Stimulated activated CD4-positive, alpha-beta T cell treated with anti-CD3 and anti-CD28 coated beads, Interleukin-15, amount 100 ng/mL, for 1 hour (primary cell): ENCODE data around the gene ABCG1.

ENCODE experiments used
- DNase-seq, 2 donors: peaks; one replicate each; pipeline ENCODE4 v3.0.0-alpha.2; 2020; ENCODE audit warnings: low read depth in 1 of 2, low spot score in 1 of 2

The ABCG1 gene

DNA sequence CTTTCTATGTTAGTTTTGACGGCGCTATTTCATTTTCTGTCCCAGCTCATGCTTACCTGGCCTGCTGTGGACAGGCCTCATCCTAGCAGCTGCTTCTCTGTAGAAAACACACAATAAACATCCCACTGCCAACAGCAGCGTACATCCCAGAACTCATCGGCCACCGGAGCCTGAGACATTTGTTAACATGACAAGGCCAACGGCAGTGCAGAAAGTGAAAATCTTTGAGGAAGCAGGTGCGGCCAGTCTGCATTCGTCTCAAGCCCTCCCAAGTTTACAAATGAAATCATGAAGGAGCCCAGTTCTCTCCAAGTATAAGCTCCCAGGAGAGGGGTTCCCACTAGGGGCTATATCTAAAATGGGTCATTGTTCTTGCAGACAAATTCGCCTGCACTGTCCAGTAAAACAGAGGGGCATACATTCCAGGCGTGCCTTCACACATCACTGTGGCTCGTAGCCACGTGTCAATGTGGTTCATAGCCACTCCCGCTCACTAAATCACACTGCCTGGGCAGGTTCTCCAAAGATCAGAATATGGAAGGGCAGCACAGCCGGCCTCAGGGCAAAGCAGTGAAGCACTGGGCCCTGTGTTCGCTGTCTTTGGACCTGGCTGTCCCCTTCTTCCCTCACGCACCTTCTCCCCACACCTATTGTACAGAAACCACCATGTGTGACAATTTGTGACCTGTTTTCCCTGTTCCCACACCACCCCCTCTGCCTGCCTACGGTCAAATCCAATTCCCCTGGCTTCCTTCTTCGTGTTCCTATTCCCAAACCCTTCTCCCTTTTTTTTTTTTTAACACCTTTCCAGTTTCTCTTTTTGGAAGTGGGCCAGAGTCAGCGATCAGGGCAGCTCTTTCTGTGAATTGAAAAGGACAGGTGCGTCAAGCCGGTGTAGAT, 27.0 kb upstream of the ABCG1 start:
- no peak for DNase-seq

DNA sequence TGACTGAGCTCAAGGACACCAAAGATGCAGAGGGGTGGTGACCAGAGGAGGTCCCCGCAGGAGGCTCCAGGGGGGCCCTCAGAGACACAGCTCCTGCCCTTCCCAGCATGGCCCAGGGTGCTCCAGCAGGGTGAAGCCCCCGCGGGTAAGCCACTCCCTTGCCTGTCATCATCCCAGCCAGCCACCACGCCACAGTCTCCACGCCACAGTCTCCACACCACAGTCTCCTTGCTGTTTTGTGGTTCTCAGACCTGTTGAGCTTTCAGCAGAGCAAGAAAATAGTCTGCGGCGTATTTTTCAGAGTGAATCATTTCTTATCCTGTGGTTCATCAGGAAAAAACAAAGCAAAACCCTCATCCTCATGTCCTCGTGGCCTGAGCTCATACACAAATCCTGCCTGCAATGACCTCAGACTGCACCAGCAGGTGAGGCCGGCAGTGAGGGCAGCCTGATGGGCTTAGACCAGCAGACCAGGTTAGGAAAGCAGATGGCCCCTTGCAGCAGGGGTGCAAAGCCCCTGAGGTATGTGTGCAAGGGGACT, 25.7 kb upstream of the ABCG1 start:
- DNase-seq = peak in 1 of 2 donors; percentile 38

DNA sequence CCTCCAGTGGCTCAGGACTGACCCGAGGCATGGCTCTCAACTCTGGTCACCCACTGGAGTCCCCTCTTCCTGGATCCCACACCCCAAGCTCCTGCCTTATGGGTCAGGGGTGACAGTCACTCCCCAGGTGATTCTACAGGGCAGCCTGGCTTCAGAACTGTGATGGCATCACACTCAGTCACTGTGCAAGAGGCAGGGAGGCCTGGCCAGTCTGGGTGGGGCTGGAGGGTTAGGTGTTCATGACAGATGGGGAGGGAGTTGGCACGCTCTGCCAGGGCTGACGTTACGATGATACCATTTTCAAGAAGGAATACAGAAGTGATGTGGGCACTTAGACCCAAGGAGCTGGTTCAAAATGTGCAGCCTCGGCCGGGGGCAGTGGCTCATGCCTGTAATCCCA, 25.2 kb upstream of the ABCG1 start:
- DNase-seq = no peak

DNA sequence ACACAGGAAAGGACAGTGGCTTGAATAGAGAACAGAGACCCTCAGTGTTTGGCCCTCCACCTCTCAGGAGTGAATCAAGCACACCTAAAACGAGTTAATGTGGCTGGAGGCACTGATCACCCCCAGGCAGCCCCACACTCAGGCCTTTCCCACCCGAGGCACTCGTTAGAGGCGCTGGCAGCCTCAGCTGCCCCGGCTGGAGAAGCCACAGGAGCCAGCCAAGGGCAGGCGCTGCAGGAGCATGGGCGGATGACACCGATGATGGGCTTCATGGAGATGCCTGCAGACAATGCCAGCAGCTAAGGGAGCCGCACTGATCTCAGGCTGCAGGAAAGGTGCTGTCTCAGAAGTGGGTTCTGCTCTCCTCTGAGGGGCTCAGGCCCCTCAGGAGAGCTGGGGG, 24.1 kb upstream of the ABCG1 start:
- no peak for DNase-seq

DNA sequence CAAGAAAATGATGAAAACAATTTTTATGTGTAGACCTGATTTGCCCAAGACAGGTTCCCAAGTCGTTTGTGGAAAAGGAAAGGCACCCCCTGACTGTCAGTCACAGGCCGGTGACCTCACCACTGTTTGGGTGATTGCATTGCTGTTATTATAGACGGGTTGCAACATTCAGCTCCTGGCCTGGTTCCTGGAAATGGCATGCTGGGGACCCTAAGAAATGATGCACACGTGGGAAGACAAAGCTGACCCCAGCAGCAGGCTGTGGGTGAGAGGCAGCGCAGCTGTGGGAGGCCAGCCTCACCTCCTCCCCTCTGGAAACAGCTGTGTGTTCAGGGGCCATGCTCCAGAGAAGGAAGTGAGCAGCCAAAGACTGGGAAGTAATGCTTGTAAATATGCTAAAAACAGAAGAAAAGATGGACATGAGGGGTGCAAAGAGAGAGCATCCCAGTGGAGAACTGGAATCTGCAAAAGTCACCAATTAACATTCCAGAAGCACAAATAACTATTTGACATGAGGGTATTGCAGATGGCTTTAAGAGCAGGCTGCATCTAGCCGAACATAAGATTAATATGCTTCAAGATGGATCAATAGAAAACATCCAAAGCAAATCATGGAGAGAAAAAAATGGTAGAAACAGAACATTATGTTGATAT, 23.4 kb upstream of the ABCG1 start:
- no peak for DNase-seq

DNA sequence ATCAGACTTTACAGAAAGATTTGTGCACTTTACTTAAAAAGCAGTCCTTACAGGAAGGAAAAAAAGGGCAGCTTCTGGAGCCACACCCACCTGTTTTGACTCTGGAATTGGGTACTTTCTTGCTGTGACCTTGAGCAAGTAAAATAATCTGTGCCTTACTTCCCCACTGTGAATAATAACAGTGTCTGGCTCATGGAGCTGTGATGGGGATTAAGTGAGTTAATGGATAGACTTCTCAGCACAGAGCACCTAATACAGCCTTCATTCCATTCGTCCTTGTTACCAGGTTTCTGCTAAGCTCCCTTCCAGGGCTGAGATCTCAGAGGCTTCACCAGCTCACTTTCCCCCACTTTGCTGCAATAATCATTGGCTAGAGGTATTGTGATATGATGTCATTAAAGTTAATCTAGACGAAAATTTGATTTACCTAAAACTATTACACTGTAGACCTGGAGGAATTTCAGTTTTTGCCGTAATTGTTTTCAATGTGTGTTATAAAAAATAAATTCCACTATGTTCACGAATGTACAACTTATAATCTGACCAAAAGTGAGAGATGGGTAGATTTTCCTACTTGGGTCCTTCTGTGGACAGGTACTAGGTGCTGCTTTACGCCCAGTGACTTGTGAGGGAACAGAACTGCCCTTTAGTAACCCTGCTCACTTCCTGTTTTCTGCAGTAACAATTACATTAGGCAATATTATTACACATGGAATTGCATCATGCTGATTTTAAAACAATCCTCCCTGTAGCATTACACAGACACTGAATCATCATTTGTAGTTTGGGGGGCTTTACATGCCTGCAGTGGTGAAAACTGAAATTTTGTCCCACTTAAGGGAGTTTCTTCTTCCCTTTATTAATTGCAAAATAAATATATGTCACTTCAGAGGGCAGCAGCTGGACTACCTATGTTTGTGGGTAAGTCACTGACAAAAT, 19.7 kb upstream of the ABCG1 start:
- DNase-seq = no peak

DNA sequence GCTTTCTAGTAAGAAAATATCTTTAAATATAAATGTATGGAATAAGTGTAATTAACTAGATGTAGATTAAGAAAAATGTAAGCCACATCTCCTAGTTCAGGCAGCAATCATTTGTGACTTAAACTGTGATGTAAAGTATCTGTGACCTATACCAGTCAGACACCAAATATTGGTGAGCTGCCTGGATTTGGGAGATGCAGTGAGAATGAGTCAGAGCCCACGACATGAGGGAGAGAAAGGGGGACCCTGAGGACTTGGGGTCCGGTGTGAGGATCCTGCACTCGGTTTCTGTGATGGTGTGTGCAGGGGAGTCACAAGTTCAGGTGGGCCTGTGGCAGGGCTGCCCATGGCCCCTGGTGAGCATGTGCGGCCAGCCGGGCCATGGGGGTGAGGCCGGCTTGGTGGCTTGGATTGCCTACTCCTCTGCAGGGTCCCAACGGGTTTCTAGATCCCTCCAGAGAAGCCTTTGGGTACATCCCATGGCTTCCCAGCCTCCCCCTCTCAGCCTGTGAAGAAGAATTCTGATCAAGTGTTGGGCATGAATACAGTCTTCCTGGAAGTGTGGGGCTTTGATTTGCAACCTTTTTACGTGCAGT, 19.0 kb upstream of the ABCG1 start:
- DNase-seq = no peak

DNA sequence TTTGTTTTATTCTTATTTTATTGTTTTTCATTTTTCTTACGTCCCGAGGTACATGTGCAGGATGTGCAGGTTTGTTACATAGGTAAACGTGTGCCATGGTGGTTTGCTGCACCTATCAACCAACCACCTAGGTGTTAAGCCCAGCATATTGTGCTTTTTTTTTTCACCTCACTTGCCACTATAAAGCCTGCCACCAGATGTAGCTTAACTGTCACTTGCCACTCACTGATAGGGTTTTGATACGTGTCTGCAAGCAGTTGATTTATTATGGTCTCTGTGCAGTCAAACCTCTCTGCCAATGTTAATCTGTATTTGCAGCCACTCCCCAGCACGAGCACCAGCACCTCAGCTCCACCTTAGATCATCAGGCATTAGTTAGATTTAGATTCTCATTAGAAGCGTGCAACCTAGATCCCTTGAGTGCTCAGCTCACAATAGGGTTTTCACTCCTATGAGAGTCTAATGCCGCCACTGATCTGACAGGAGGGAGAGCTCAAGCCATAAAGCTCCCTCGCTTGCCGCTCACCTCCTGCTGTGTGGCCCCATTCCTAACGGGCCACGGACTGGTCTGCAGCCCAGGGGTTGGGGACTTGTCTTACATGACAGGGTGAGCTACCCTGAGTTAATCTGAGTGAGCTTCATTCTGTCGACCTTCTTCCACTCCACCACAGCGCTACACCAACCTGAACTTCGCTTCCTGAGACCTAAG, 17.9 kb upstream of the ABCG1 start:
- DNase-seq = no peak

DNA sequence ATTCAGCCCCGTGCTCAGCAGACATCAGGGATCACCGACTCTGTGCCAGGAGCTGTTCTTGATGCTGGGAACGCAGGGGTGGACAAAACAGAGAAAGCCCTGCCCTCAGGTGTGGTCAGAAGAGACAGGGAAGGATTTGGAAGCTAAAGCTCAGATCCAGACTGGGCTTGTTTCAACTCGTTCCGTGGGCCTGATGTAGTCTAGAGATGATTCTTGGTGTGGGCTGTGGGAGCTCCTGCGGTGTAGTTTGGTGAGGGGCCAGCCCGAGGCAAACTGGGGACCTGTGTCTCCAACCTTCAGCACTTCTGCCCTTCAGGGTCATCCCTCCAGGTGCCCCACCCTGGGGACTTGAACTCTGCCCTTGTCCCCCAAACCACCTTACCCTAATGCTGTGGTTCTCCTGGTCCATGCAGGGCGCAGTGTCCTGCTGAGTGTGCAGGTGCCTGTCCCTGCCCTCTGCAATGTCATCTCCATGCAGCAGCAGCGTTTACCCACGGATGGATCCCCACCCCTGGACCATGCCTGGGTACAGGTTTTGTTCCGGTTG, 17.3 kb upstream of the ABCG1 start:
- DNase-seq = no peak

DNA sequence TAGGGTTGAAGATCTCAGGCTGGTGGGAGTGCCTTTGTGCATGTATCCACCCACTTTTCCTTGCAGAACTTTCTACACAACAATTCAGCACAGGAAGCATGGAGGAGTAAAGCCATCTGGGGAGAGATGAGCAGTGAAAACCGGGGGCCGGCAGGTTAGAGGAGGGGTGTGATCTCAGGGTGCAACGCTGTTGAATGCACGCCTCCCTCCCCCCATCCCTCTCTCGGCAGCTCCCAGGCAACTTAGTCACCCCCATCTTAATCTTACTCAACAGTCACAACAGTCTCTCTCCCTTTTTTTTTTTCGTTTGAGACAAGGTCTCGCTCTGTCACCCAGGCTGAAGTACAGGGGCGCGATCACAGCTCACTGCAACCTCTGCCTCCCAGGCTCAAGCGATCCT, 16.6 kb upstream of the ABCG1 start:
- no peak for DNase-seq

DNA sequence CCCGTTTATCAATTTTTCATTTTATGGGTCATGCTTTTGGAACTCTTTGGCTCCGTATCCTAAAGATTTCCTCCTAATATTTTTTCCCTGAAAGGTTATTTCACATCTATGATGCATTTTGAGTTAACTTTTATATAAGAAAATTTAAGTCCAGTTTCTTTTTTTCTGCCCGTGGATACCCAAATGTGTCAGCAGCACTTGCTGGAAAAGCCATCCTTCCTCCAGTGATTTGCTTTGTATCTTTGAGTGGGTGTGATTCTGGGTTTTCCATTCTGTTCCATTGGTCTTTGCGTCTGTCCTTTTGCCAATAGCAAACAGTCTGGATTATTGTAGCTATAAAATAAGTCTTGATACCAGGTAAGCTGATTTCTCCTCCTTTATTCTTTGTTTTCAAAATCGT, 15.6 kb upstream of the ABCG1 start:
- DNase-seq = no peak

DNA sequence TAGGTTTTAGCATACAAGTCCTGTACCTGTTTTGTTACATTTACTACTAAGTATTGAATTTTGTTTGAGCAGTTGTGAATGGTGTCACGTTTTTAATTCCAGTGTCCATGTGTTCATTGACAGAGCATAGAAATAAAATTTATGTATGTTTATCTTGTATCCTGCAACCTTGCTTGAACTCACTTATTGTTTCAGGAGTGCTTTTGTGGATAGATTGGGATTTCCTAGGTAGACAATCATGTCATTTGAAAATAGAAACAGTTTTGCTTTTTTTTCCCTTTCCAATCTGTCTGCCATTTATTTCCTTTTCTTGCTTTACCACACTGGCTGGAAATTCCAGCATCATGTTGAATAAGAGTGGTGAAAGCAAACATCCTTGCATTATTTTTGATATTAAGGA, 15.0 kb upstream of the ABCG1 start:
- no peak for DNase-seq

DNA sequence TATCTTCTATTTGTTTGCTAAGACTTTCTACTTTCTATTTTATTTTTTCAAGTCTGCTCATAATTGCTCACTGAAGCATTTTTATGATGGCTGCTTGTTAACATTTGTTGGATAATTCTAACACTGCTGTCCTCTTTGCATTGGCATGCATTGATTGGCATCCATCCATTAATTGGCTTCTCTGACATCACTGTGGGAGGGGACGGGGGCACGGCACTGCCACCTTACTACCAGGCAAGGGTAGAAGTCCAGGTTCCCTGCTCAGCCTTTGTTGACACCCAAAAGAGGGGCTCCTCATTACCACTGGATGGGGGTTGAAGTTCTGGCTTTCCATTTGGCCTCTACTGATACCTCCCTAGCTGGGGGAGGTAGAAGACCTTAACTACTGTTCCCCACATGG, 11.5 kb upstream of the ABCG1 start:
- DNase-seq = no peak

DNA sequence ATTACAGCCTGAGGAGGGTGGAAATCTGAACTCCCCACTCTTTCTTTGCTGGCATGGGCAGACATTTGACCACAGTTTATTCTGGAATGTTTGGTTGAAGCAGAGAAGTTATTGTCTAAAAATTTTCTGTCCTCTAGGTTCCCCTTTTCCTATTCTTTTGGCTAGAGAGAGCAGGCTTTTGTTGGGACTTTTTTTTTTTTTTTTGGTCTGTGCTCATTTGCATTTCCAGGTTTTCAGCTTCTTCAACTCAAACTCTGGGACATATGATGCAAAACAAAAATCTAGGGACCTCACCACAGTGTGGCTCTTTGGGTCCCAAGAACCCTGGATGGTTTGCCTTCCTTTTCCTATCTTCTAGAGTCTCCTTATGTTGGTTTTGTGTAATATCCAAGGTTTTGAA, 10.9 kb upstream of the ABCG1 start:
- no peak for DNase-seq

DNA sequence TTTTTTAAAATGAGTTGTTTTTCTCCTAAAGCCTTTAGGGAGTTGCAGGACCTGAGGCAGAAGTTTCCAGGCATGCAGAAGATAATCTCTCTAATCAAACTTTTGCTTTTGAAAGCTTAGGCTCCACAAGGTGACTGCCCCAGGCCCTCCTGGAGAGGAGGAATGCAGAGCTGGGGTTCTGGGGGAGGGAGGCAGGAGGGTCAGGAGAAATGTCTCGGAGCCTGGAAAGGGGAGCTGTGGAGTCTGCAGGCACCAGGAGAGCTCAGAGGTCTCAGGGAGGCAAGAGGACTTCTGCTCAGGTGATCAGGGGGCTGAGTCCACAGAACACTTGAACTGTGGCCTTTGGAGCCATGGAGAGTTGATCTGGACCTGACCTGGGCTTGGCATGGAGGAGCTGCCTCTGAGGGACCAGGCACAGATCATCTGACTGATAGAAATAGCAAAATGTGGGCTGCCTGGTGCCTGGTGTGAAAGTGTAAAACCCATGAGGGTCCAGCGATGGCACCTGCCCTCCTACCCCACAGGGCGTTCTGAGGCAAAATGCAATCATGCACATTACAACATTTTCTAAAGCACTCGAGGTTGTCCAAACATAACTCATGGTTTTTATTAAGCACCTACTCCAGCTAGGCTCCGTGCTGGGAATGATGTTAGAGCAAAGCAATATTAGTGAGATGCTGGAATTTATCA, 10.0 kb upstream of the ABCG1 start:
- no peak for DNase-seq

DNA sequence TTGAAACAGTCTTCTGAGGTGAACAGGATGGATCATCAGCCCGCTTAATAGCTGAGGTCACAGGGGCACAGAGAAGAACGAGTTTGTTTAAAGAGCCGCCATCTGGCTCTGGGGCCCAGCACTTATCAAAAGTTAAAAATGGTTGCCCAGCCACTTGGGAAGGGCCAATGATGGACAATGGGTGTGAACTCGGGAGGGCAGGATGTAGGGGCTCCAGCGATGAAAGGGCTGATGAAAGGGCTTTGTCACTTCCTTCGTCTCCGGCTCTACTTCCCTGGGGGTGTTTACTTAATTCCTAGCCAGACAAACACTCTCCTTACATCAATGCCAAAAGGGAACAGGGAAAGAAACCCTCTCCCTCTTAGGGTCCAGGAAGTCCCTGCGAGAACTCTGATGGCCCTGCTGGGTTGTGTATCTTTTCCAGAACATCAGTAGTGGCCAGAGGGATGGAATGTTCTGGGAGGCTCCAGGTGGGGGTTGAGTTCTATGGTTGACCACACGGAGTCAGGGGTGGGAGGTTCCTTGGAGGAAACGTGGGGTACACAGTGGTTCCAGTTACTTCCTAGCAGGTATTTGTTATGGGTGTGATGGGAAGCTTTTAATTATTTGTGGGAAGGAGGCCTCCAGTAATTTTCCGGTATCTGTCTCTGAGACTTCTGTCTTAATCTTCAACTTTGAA, 9.0 kb upstream of the ABCG1 start:
- DNase-seq = no peak

DNA sequence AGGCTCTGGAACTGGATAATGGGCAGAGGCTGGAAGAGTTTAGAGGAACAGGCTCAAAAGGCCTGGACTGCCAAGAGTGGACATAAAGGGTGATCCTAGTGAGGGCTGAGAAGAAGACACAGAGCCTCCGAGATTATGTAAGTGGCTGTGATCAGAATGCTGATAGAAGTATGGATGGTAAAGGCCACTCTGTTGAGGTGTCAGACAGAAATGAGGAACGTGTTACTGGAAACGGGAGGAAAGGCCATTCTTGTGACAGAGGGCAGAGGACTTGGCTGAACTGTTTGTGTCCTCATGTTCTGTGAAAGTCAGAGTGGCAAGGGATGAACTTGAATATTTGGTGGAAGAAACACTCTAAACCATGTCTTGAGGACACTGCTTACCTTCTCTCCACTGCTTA, 6.7 kb upstream of the ABCG1 start:
- no peak for DNase-seq

DNA sequence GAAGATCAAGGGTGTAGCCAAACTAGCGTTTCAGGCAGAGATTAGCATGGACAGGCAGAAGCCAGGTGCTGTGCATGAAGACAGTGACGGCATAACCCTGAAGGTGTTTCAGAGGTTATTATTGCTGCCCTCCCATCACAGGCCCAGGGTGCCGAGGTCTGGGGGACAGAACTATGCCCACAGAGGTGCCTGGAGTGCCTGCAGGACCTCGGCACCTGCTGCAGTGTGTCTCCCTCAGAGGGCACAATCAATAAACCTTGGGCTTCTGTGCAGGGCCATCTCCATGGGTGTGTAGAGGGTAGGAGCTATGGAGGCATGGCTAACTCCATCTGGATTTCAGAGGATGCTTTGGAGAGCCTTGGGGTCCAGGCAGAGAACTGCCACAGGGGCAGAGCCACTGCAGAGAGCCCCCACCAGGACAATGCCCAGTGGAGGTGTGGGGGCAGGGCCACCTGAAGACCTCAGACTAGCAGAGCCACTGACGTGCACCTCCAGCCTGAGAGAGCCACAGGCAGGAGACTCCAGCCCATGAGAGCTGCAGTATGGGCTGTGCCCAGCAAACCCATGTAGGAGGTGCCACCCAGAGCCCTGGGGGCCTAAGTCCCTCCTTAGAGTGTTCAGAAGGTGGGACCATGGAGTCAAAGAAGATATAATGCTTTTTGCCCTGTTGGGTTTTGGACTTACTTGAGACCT, 5.7 kb upstream of the ABCG1 start:
- DNase-seq = no peak
